NK-92 (cell line): ENCODE data around the gene CYRIA.

Source experiments
- DNase-seq: peaks from one replicate; lab custom pipeline; 2025; ENCODE audit not compliant: unreplicated experiment; lab: John Stamatoyannopoulos, UW

CYRIA gene

GRCh38 chr2:16652296-16653082, 13.1 kb downstream of the CYRIA start:
- no peak for DNase-seq

- DNase-seq, result no peak
Observed at GRCh38 chr2:16650287-16651249, 15.1 kb downstream of the CYRIA start.

- no peak for DNase-seq
Observed at GRCh38 chr2:16649353-16650286, 16.0 kb downstream of the CYRIA start.

GRCh38 chr2:16647992-16648617, 17.5 kb downstream of the CYRIA start:
- DNase-seq, result no peak

- DNase-seq, result no peak
Observed at GRCh38 chr2:16645775-16646559, 19.7 kb downstream of the CYRIA start.

- DNase-seq, result no peak
Observed at GRCh38 chr2:16645088-16645487, 20.5 kb downstream of the CYRIA start.

- DNase-seq, result no peak
Observed at GRCh38 chr2:16644221-16644925, 21.3 kb downstream of the CYRIA start.

- no peak for DNase-seq
Observed at GRCh38 chr2:16643099-16643498, 22.5 kb downstream of the CYRIA start.

- DNase-seq, result no peak
Observed at GRCh38 chr2:16642088-16642487, 23.5 kb downstream of the CYRIA start.

- DNase-seq, result no peak
Observed at GRCh38 chr2:16641509-16641908, 24.1 kb downstream of the CYRIA start.

GRCh38 chr2:16640867-16641266, 24.8 kb downstream of the CYRIA start:
- DNase-seq, result no peak

- no peak for DNase-seq
Observed at GRCh38 chr2:16640001-16640700, 25.5 kb downstream of the CYRIA start.

GRCh38 chr2:16639431-16639830, 26.2 kb downstream of the CYRIA start:
- DNase-seq, result no peak

- no peak for DNase-seq
Observed at GRCh38 chr2:16638946-16639345, 26.7 kb downstream of the CYRIA start.

- no peak for DNase-seq
Observed at GRCh38 chr2:16637304-16637703, 28.3 kb downstream of the CYRIA start.

- DNase-seq, result no peak
Observed at GRCh38 chr2:16635791-16636699, 29.6 kb downstream of the CYRIA start.
